H1 (cell line): ENCODE results near the gene CIAO3. TPM values are rescaled to one million over a fixed set of nuclear protein-coding genes. Genes with fewer than 3 reads are reported as not detected.
A peak's percentile ranks its signal among the peaks of the same experiment; 100 is the strongest.

ENCODE experiments used
- CTCF ChIA-PET: fragments of 300-600 bp; sonication (Branson Sonifier 250); formaldehyde crosslinking; loops from one replicate; lab custom pipeline; 2021; ENCODE audit not compliant: partially characterized antibody; lab: Charles Lee
- POLR2A ChIA-PET: fragments of 300-600 bp; sonication (Branson Sonifier 250); formaldehyde crosslinking; loops from one replicate; lab custom pipeline; 2021; ENCODE audit warnings: inconsistent platforms; ENCODE audit not compliant: partially characterized antibody; lab: Charles Lee
- DNase-seq, 2 experiments: peaks; one replicate each; pipeline versions ENCODE4 v3.0.0 to v3.0.0-alpha.2; 2010 to 2022; ENCODE audit warnings: low spot score in 2 of 2, low read depth in 1 of 2, mixed read lengths in 1 of 2
- FAIRE-seq: peaks from 2 replicates; lab custom pipeline; 2011; peaks lifted over from hg19 to GRCh38; lab: Jason Lieb, UNC
- H2AFZ ChIP-seq: 2 replicates; pipeline ENCODE4 v1.8.1; 2012; ENCODE audit warnings: low read length, inconsistent platforms
- H2AK5ac ChIP-seq: 2 replicates; pipeline ENCODE4 v1.6.1; 2013; ENCODE audit warnings: low read depth, low read length
- H2BK120ac ChIP-seq: replicated peaks from 2 replicates; pipeline ENCODE3; 2013; ENCODE audit warnings: low read depth, low read length, inconsistent platforms
- H2BK12ac ChIP-seq: 2 replicates; pipeline ENCODE4 v1.6.1; 2013; ENCODE audit warnings: low read depth, low read length
- H2BK15ac ChIP-seq: 2 replicates; pipeline ENCODE4 v1.6.1; 2013; ENCODE audit warnings: low read length
- H2BK20ac ChIP-seq: 2 replicates; pipeline ENCODE4 v1.6.1; 2013; ENCODE audit warnings: low read length
- H2BK5ac ChIP-seq: 2 replicates; pipeline ENCODE4 v1.6.1; 2013; ENCODE audit warnings: low read depth, low read length
- H3K14ac ChIP-seq: 2 replicates; pipeline ENCODE4 v1.6.1; 2013; ENCODE audit warnings: inconsistent platforms; ENCODE audit not compliant: insufficient read length
- H3K18ac ChIP-seq: 2 replicates; pipeline ENCODE4 v1.6.1; 2013; ENCODE audit warnings: low read length; ENCODE audit errors: extremely low read depth
- H3K23ac ChIP-seq: 2 replicates; pipeline ENCODE4 v1.6.1; 2013; ENCODE audit warnings: inconsistent platforms; ENCODE audit not compliant: insufficient read length
- H3K23me2 ChIP-seq: 2 replicates; pipeline ENCODE4 v1.6.1; 2013; ENCODE audit warnings: low read depth, low read length
- H3K27ac ChIP-seq: 2 replicates; pipeline ENCODE4 v1.6.1; 2011; ENCODE audit warnings: low read depth, low read length, inconsistent platforms
- H3K27me3 ChIP-seq, 4 experiments: replicated peaks in 1 of 4; 1 replicate in 1 of 4; 2 replicates in 3 of 4; pipeline versions ENCODE4 v1.6.1 to v1.8.1; 2011 to 2013; ENCODE audit warnings: low read length in 3 of 4, mild to moderate bottlenecking in 3 of 4, inconsistent platforms in 2 of 4, mixed read lengths in 2 of 4, moderate library complexity in 1 of 4; ENCODE audit not compliant: control insufficient read depth in 3 of 4, insufficient read depth in 3 of 4; ENCODE audit errors: extremely low read depth in 1 of 4
- H3K36me3 ChIP-seq, 4 experiments: 2 replicates each; pipeline versions ENCODE4 v1.6.1 to v1.8.1; 2011 to 2013; ENCODE audit warnings: mild to moderate bottlenecking in 4 of 4, low read length in 3 of 4, moderate library complexity in 2 of 4, control low read depth in 1 of 4, inconsistent platforms in 1 of 4; ENCODE audit not compliant: insufficient read depth in 4 of 4, control insufficient read depth in 2 of 4
- H3K4ac ChIP-seq: replicated peaks from 2 replicates; pipeline ENCODE3; 2013; ENCODE audit warnings: low read length, low read depth, mixed read lengths, inconsistent platforms; ENCODE audit not compliant: insufficient read length
- H3K4me1 ChIP-seq, 4 experiments: replicated peaks in 1 of 4; 1 replicate in 1 of 4; 2 replicates in 3 of 4; pipeline versions ENCODE4 v1.6.1 to v1.8.1; 2011 to 2013; ENCODE audit warnings: low read length in 3 of 4, inconsistent platforms in 2 of 4, mixed read lengths in 1 of 4; ENCODE audit not compliant: insufficient read depth in 4 of 4, control insufficient read depth in 3 of 4
- H3K4me2 ChIP-seq, 2 experiments: 2 replicates each; pipeline versions ENCODE4 v1.6.1 to v1.8.1; 2011 to 2013; ENCODE audit warnings: low read depth in 2 of 2, low read length in 2 of 2, control low read depth in 1 of 2, inconsistent platforms in 1 of 2, mild to moderate bottlenecking in 1 of 2; ENCODE audit not compliant: insufficient read depth in 1 of 2
- H3K4me3 ChIP-seq, 4 experiments: fragments of 200-600, 300-600 bp in 1 of 4; sonication (generic), shearing (Covaris generic), sonication (Bioruptor Twin) in 1 of 4; 2 replicates each; pipeline versions ENCODE4 v1.5.1 to v1.8.1; 2011 to 2016; ENCODE audit warnings: low read length in 4 of 4, low read depth in 3 of 4, control low read depth in 2 of 4, inconsistent platforms in 2 of 4, mild to moderate bottlenecking in 2 of 4, mixed read lengths in 1 of 4, moderate library complexity in 1 of 4; ENCODE audit not compliant: insufficient read depth in 2 of 4; ENCODE audit errors: extremely low read depth in 1 of 4
- H3K56ac ChIP-seq: replicated peaks from 2 replicates; pipeline ENCODE3; 2013; ENCODE audit warnings: low read depth, mild to moderate bottlenecking, mixed read lengths, low read length, inconsistent platforms; ENCODE audit not compliant: insufficient read length
- H3K79me1 ChIP-seq: 2 replicates; pipeline ENCODE4 v1.6.1; 2013; ENCODE audit warnings: low read depth, low read length, control low read depth
- H3K79me2 ChIP-seq, 2 experiments: 2 replicates each; pipeline versions ENCODE4 v1.6.1 to v1.8.1; 2012 to 2013; ENCODE audit warnings: low read length in 2 of 2, mild to moderate bottlenecking in 2 of 2, inconsistent platforms in 1 of 2; ENCODE audit not compliant: insufficient read depth in 2 of 2, control insufficient read depth in 1 of 2
- H3K9ac ChIP-seq, 4 experiments: replicated peaks in 1 of 4; 1 replicate in 1 of 4; 2 replicates in 3 of 4; pipeline versions ENCODE4 v1.6.1 to v1.8.1; 2011 to 2013; ENCODE audit warnings: low read depth in 3 of 4, low read length in 3 of 4, control low read depth in 2 of 4, mild to moderate bottlenecking in 2 of 4, moderate library complexity in 2 of 4, inconsistent platforms in 1 of 4; ENCODE audit errors: extremely low read depth in 1 of 4
- H3K9me3 ChIP-seq, 2 experiments: 2 replicates each; pipeline versions ENCODE4 v1.6.1 to v1.8.1; 2012 to 2013; ENCODE audit warnings: mild to moderate bottlenecking in 2 of 2, moderate library complexity in 2 of 2, control low read depth in 1 of 2, inconsistent platforms in 1 of 2, low read depth in 1 of 2, low read length in 1 of 2, mixed read lengths in 1 of 2; ENCODE audit not compliant: insufficient read depth in 2 of 2
- H4K20me1 ChIP-seq, 2 experiments: replicated peaks in 1 of 2; 2 replicates each; pipeline versions ENCODE3 to v1.8.1; 2011 to 2013; ENCODE audit warnings: inconsistent platforms in 2 of 2, low read length in 2 of 2, mild to moderate bottlenecking in 1 of 2; ENCODE audit not compliant: insufficient read depth in 2 of 2, control insufficient read depth in 1 of 2
- H4K5ac ChIP-seq: 2 replicates; pipeline ENCODE4 v1.6.1; 2013; ENCODE audit warnings: low read length, low read depth, mixed read lengths, inconsistent platforms; ENCODE audit not compliant: insufficient read length
- H4K8ac ChIP-seq: 2 replicates; pipeline ENCODE4 v1.8.0; 2013; ENCODE audit warnings: mild to moderate bottlenecking, moderate library complexity, low read length, inconsistent platforms; ENCODE audit not compliant: insufficient read depth; ENCODE audit errors: extremely low read depth
- H4K91ac ChIP-seq: replicated peaks from 2 replicates; pipeline ENCODE3; 2013; ENCODE audit warnings: low read length, mixed read lengths, inconsistent platforms; ENCODE audit not compliant: insufficient read length
- GABPA ChIP-seq: IDR thresholded peaks from 2 replicates; pipeline ENCODE4 v1.6.1; 2011; ENCODE audit warnings: mild to moderate bottlenecking, low read length, moderate library complexity, borderline replicate concordance; ENCODE audit not compliant: insufficient read depth
- MAX ChIP-seq: IDR thresholded peaks from 2 replicates; pipeline ENCODE4 v1.6.1; 2012; ENCODE audit warnings: inconsistent platforms
- SAP30 ChIP-seq: fragments of 300-600 bp; sonication (generic); IDR thresholded peaks from 2 replicates; pipeline ENCODE4 v1.7.1; 2012; ENCODE audit warnings: low read length, moderate library complexity, mild to moderate bottlenecking, inconsistent platforms; ENCODE audit not compliant: insufficient read depth, insufficient replicate concordance
- TAF7 ChIP-seq: optimal IDR thresholded peaks from 2 replicates; pipeline ENCODE3; 2011; ENCODE audit warnings: low read depth, mild to moderate bottlenecking, inconsistent platforms, low read length, moderate library complexity, borderline replicate concordance
- whole genome bisulfite sequencing, 2 experiments: shearing (Covaris generic) in 1 of 2; methylation state at CpG; one replicate each; pipeline versions ENCODE4 v1.1.6 to v1.1.7; 2013 to 2015; ENCODE audit warnings: low lambda C conversion rate in 2 of 2, mixed read lengths in 2 of 2, inconsistent platforms in 1 of 2, low coverage in 1 of 2, missing lambda C conversion rate in 1 of 2; ENCODE audit not compliant: insufficient replicate concordance in 2 of 2, insufficient coverage in 1 of 2, insufficient read length in 1 of 2; ENCODE audit errors: extremely low coverage in 1 of 2, missing lambda C conversion rate in 1 of 2; 5-methylcytosine and 5-hydroxymethylcytosine counted together
- polyA plus RNA-seq, 7 experiments: library from polyadenylated mRNA; depleted of rRNA in 3 of 7; stranded (reverse) in 5 of 7; unstranded in 2 of 7; fragments of >200 nt in 5 of 7; fragments of 200-250 nt in 2 of 7; gene quantifications; 1 replicate in 5 of 7; 2 replicates in 1 of 7; 4 replicates in 1 of 7; pipeline versions ENCODE4 v1.2.1 to v1.2.3, GENCODE V29; 2011 to 2013; ENCODE audit warnings: missing spikeins in 2 of 7, mixed read lengths in 2 of 7
- total RNA-seq: library from RNA; stranded (reverse); fragmentation: NEBNext Ultra II Directional; extraction: Animal tissue kit (Norgen Biotek cat#: 25700); gene quantifications from 2 replicates; pipeline ENCODE4 v1.2.1, GENCODE V29; 2021

CIAO3 gene
- total and polyA plus RNA-seq, 2 of the 8 experiments (the other 6 are each of a cell fraction or from before 2014, with no cell fraction given) = 20.0 to 20.4 TPM

- no peak overlapping the region for H4K5ac ChIP-seq
- H3K36me3 ChIP-seq = peaks cover 4 to 21% (median 13%) of the 10 kb centered on the region in 4 experiments; a peak in 7 of 8 replicates
- H2BK20ac ChIP-seq = no peak overlapping the region
- TF ChIP-seq MAX (no peak), TAF7 (peak; percentile 15), GABPA (peak; percentile 46; the same call in 1 of the 2 replicates), SAP30 (peak; percentile 31)
- no peak overlapping the region for H3K27ac ChIP-seq
- peaks cover 0 to under 1% (median 0%) of the 10 kb centered on the region in 4 experiments; a peak in 2 of 7 replicates for H3K27me3 ChIP-seq
- no peak overlapping the region for H2AFZ ChIP-seq
- peaks cover 13% of the 10 kb centered on the region; the same call in 1 of the 2 replicates for H3K23me2 ChIP-seq
- H3K56ac ChIP-seq = no peak overlapping the region
- H3K4me1 ChIP-seq = peaks cover 0 to 30% (median 24%) of the 10 kb centered on the region in 4 experiments; a peak in 6 of 7 replicates
- H2BK15ac ChIP-seq = no peak overlapping the region
- no peak overlapping the region for H3K14ac ChIP-seq
- 60% methylated on average over 41 of the region's 44 CpGs; no CpG with 5 or more reads in 1 of the 2 experiments for WGBS, 2 experiments
- peaks cover 4 to 29% of the 10 kb centered on the region in 2 experiments for H4K20me1 ChIP-seq
- no peak overlapping the region for H2AK5ac ChIP-seq
- peak overlapping the region; percentile 72 to 89 (median 80) for H3K4me3 ChIP-seq
- no peak overlapping the region for H3K23ac ChIP-seq
- no peak overlapping the region for H4K91ac ChIP-seq
- H3K9me3 ChIP-seq = no peaks in the 10 kb centered on the region
- H4K8ac ChIP-seq = peak overlapping the region; percentile 82
- no peak overlapping the region for H2BK12ac ChIP-seq
- H2BK120ac ChIP-seq = no peak overlapping the region
- no peak overlapping the region; the same call in 1 of the 2 replicates for H3K18ac ChIP-seq
- H3K4ac ChIP-seq = no peak overlapping the region
- H3K4me2 ChIP-seq = peak overlapping the region; percentile 74
- peak in 1 of 2 experiments; percentile 64 for DNase-seq
- H2BK5ac ChIP-seq = no peak overlapping the region
- POLR2A ChIA-PET = interaction anchor here (0.6 to 13.3 kb wide), 22 partner anchors 9 to 298 kb away, joined by 3 to 214 read pairs (median 4); partner anchors contain the start of genes ANTKMT, CCDC78, GNG13 and HAGHL
- H3K9ac ChIP-seq = peak overlapping the region in 3 of 4 experiments; percentile 13 to 72 (median 62); a peak in 3 of 7 replicates
- no peak for FAIRE-seq
- H3K79me1 ChIP-seq = peaks cover 6% of the 10 kb centered on the region; the same call in 1 of the 2 replicates
- CTCF ChIA-PET = interaction anchor here (0.7 to 1.9 kb wide), 15 partner anchors 9 to 104 kb away, joined by 3 to 8 read pairs (median 4); partner anchors contain the start of genes MCRIP2 and WDR24
- H3K79me2 ChIP-seq = peaks cover 0 to 12% of the 10 kb centered on the region in 2 experiments; a peak in 1 of 4 replicates
Measured at GRCh38 chr16:680967-681745, 59.6 kb downstream of the CIAO3 start.
